H1 (cell line): ENCODE data around the gene DTL.

Source experiments
- CTCF ChIP-seq, 3 experiments: IDR thresholded peaks; 1 replicate in 2 of 3; 2 replicates in 1 of 3; pipeline versions ENCODE4 v1.5.1 to v1.6.1; 2011; ENCODE audit warnings: low read length in 3 of 3, mild to moderate bottlenecking in 3 of 3, inconsistent platforms in 2 of 3, low read depth in 1 of 3, moderate library complexity in 1 of 3; ENCODE audit not compliant: insufficient read depth in 1 of 3; ENCODE audit errors: control extremely low read depth in 1 of 3
- TAF1 ChIP-seq: IDR thresholded peaks from 2 replicates; pipeline ENCODE4 v1.6.1; 2011; ENCODE audit warnings: mild to moderate bottlenecking, low read depth, low read length

GRCh38 chr1:211986628-211987254, 48.8 kb upstream of the DTL start:
- no peak for TF ChIP-seq TAF1
- TF ChIP-seq CTCF (IDR thresholded peaks at IDR 0.05; ENCODE audit: control extremely low read depth in 1 of 3, insufficient read depth in 1 of 3, low read depth in 1 of 3, low read length in 3 of 3), result no peak
